Middle frontal gyrus (tissue), 1 donor: ENCODE data around the gene DHRS2.
"Not testable (repeated sequence)": the region's sequence is repeated elsewhere in the genome, so short reads cannot be mapped to it uniquely, and the experiment has no call there.

Experiments
- DNase-seq: peaks from one replicate; pipeline ENCODE4 v3.0.0-alpha.2; 2015; ENCODE audit warnings: low spot score; ENCODE audit errors: extremely low spot score

The DHRS2 gene

GRCh38 chr14:23632461-23633159 is 3.6 kb upstream of the DHRS2 start:
- DNase-seq: no peak

GRCh38 chr14:23633160-23633701 is 2.9 kb upstream of the DHRS2 start:
- DNase-seq: no peak

- DNase-seq: not testable (repeated sequence)
Measured at GRCh38 chr14:23634698-23635412, 1.3 kb upstream of the DHRS2 start.

GRCh38 chr14:23637312-23637654 is 1.1 kb downstream of the DHRS2 start:
- DNase-seq: not testable (repeated sequence)

- DNase-seq: not testable (repeated sequence)
Measured at GRCh38 chr14:23637655-23638413, 1.7 kb downstream of the DHRS2 start.

GRCh38 chr14:23638414-23639047 is 2.4 kb downstream of the DHRS2 start:
- DNase-seq: no peak

- no peak for DNase-seq
Measured at GRCh38 chr14:23639048-23639890, 3.1 kb downstream of the DHRS2 start.

GRCh38 chr14:23639891-23640523 is 3.8 kb downstream of the DHRS2 start:
- DNase-seq: no peak

- DNase-seq: no peak
Measured at GRCh38 chr14:23640524-23641141, 4.5 kb downstream of the DHRS2 start.

GRCh38 chr14:23641180-23641914 is 5.2 kb downstream of the DHRS2 start:
- no peak for DNase-seq

GRCh38 chr14:23641915-23642588 is 5.9 kb downstream of the DHRS2 start:
- no peak for DNase-seq

- no peak for DNase-seq
Measured at GRCh38 chr14:23643533-23644194, 7.5 kb downstream of the DHRS2 start.

GRCh38 chr14:23644195-23644918 is 8.2 kb downstream of the DHRS2 start:
- no peak for DNase-seq

GRCh38 chr14:23644919-23645336 is 8.8 kb downstream of the DHRS2 start:
- DNase-seq: no peak

GRCh38 chr14:23645504-23645811 is 9.3 kb downstream of the DHRS2 start:
- no peak for DNase-seq

GRCh38 chr14:23645812-23646647 is 9.9 kb downstream of the DHRS2 start:
- DNase-seq: no peak
